HG03520 (cell line): ENCODE results near the gene ZBTB7A.
"Not testable (repeated sequence)": the region's sequence is repeated elsewhere in the genome, so short reads cannot be mapped to it uniquely, and the experiment has no call there.

ENCODE experiments used
- ATAC-seq: cut with Tn5 transposase; IDR thresholded peaks from one replicate; pipeline ENCODE4 v1.9.1; 2021; ENCODE audit warnings: mild to moderate bottlenecking, moderate library complexity; ENCODE audit not compliant: unreplicated experiment

Gene ZBTB7A

DNA sequence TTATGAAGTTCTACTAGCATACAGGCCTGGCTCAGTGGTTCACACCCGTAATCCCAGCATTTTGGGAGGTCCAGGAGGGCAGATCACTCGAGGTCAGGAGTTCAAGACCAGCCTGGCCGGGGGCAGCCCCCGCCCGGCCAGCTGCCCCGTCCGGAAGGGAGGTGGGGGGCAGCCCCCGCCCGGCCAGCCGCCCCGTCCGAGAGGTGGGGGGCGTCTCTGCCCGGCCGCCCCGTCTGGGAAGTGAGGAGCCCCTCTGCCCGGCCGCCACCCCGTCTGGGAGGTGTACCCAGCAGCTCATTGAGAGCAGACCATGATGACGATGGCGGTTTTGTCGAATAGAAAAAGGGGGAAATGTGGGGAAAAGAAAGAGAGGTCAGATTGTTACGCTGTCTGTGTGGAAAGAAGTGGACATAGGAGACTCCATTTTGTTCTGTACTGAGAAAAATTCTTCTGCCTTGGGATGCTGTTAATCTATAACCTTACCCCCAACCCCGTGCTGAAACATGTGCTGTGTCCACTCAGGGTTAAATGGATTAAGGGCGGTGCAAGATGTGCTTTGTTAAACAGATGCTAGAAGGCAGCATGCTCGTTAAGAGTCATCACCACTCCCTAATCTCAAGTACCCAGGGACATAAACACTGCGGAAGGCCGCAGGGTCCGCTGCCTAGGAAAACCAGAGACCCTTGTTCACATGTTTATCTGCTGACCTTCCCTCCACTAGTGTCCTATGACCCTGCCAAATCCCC, 67.9 kb downstream of the ZBTB7A start:
- not testable (repeated sequence) for ATAC-seq

DNA sequence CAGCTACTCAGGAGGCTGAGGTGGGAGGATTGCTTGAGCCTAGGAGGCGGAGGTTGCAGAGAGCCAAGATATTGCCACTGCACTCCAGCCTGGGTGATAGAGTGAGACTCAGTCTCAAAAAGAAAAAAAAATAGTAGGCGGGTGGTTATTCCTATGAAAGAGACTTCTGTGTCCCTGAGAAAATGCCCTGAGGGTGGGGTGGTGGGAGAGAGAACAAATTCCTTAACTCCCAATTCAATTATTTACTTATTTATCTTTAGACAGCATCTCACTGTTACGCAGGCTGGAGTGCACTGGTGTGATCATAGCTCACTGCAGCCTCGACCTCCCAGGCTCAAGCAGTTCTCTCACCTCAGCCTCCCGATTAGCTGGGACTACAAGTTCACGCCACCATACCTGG, 71.1 kb downstream of the ZBTB7A start:
- ATAC-seq: no peak
